Measurements from ENCODE around the gene SERTAD3.
"Not testable (repeated sequence)": the region's sequence is repeated elsewhere in the genome, so short reads cannot be mapped to it uniquely, and the experiment has no call there.

The SERTAD3 gene

DNA sequence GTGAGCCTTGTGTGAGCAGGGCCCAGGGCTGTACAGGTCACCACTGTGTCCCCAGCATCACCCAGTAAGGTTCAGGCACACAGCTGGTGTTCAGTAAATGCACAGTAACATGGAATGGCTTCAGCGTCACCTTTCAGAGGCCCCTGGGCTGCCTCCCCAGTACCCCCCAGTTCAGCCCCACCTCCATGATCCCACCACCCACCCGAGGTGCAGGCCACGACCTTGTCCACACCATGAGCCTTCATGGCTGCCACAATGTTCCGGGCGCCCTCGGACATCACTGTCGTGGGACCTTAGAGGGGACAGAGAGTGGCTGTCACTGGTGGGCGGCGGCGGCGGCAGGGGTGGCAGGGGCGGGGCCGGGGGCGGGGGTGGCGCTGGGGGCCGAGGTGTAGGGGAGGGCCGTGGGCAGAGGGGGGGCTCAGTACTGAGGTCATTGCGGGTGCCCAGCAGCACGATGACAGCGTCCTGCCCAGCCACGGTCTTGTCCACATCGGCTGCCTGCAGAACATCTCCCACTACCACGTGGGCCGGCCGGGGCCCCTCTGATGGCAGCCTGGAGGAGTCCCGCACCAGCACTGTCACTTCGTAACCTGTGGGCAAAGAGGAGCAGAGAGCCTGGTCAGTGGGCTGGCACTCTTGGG, 13.9 kb upstream of the SERTAD3 start:
- no peak for DNase-seq (ENCODE audit: low read depth)

DNA sequence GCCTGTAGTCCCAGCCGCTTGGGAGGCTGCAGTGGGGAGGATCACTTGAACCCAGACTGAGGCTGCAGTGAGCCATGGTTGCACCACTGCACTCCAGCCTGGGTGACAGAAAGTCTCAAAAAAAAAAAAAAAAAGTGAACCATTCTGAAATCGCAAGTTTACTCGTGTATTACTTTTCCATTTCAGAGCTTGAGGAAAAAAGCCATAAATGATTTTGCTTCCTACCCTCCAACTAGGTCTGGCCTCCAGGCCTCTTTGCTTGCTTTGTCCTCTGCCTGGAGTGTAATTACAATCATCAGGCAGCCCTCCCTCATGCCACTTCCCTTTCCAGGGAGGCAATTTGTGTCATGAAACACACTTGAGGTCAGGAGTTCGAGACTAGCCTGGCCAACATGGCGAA, 12.9 kb upstream of the SERTAD3 start:
- no peak for DNase-seq (ENCODE audit: low read depth)

DNA sequence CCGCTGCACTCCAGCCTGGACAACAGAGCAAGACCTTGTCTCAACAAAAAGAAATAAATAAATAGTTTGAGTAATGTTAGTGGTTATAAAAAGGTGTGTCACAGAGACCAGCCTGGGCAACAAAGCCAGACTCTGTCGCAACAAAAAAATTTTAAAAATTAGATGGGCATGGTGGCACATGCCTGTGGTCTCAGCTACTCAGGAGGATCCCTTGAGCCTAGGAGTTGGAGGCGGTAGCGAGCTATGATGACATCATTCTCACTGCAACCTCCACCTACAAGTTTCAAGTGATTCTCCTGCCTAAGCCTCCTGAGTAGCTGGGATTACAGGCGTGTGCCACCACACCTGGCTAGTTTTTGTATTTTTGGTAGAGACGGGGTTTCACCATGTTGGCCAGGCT, 9.8 kb upstream of the SERTAD3 start:
- not testable (repeated sequence) for DNase-seq (ENCODE audit: low read depth)

DNA sequence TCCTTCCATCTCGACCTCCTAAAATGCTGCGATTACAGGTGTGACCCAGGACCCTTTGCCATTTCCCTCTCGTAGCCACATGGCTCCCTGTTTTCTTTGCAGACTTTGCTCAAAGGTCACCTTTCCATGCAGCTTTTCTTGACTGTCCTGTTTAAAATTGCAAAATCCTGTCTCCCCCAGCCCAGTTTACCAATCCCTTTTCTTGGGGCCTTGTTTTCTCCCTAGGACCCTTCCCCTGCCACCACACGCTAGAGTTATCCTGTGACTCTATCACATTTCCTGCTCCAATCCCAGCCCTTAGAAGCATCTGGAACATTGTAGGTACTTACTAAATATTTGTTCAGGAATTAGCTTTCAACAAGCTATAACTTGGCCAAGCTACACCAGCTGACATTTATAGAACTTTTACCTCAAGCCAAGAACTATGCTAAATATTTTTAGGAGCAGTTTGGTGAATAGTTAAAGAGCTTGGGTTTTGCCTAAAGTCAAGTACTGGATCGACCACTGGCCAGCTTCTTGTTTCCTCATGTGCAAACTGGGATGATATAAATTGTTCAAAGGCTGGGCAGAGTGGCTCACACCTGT, 9.1 kb upstream of the SERTAD3 start:
- DNase-seq (ENCODE audit: low read depth), result no peak

GRCh38 chr19:40452016-40452415, 7.9 kb upstream of the SERTAD3 start:
- no peak for DNase-seq (ENCODE audit: low read depth)

DNA sequence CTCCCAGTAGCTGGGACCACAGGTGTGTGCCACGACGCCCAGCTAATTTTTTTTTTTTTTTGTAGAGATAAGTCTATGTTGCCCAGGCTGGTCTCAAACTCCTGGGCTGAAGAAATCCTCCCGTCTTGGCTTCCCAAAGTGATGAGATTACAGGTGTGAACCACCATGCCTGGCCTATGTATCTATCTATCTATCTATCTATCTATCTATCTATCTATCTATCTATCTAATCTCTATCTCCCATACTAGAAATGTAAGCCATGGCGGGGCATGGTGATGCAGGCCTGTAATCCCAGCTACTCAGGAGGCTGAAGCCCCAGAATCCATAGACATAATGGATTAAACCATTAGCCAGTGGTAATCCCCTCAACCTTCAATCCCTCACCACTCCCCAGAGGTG, 6.5 kb upstream of the SERTAD3 start:
- DNase-seq (ENCODE audit: low read depth), result no peak

DNA sequence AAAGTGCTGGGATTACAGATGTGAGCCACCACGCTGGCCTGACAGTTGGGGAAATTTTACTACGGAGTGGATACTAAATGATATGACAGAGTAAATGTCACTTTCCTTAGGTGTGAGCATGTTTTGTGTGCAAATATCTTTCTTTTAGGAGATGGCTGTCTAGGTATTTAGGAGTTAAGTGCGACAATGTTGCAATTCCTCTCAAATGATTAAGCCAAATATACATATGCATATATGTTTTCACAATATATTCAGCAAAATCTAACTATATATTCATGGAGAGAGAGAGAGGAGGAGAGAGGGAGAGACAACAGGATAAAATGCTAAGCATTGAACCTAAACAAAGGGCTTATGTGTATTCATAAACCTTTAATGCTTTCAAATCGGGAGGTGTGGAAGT, 5.4 kb upstream of the SERTAD3 start:
- no peak for DNase-seq (ENCODE audit: low read depth)

DNA sequence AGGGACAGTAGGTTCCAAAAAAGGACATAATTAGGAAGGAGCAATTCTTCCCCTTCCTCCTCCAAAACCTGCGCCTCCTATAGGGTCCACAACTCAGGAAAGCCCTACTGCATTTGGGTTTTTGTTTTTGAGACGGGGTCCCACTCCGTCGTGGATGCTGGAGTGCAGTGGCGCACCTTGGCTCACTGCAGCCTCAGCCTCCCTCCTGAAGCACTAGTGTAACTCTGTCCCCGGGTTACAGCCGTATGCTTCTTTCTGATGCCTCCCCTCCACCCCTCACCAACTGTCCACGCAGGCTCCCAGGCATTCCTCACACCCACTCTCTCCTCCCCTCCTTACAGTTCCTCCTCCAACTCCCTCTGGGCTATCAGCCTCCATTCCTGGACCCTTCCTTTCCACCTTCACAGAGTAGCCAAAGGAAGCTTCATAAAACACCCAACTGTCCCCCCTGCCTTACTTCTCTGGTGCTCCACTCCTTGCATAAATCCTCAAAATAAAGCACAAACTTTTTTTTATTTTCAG, 2.2 kb upstream of the SERTAD3 start:
- DNase-seq (ENCODE audit: low read depth), result no peak

- DNase-seq (ENCODE audit: low read depth), result peak; percentile 34
These were observed 1.7 kb upstream of the SERTAD3 start for GRCh38 chr19:40445780-40446262.

- DNase-seq (ENCODE audit: low read depth), result no peak
These were observed 734 bp upstream of the SERTAD3 start for GRCh38 chr19:40444825-40445312.

DNA sequence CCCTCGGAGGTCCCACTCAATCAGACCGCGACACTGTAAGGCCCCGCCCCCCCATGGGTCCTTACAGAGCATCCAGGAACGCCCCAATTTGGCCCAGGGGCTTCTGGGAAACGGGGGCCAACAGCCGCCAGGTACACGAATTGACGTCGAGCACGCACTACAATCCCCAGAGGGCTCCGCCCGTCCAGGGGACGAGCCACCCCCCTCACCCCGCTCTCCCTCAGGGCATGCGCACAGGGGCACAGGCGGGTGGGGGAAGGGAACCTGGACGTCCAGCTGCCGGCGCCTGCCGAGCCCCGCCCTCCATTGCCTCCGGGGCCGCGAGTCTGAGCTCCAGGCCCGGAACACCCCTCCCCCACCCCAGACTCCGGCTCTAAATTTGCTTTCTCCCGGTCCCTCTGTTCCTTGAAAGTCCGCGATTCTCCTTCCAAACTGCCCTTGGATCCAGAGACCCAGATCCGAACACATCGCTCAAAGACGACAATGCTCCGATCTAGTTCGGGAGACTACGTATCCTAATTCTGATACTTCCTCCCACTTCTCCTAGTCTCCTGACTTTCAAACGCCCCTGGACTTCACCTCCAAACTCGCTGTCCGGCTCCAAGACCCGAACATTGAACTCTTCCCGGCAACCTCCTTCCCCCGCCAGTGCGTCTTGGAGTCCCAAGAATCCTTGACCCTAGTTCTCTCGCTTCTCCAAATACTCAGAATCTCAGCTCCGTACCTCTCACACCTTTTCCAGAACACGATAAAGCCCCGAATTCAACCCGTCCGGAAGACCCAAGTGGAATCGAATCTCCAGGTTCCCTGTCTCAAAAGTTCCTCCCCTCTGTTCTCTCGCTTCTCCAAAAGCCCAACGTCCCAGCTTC, 770 bp downstream of the SERTAD3 start:
- DNase-seq (ENCODE audit: low read depth), result peak; percentile 100

DNA sequence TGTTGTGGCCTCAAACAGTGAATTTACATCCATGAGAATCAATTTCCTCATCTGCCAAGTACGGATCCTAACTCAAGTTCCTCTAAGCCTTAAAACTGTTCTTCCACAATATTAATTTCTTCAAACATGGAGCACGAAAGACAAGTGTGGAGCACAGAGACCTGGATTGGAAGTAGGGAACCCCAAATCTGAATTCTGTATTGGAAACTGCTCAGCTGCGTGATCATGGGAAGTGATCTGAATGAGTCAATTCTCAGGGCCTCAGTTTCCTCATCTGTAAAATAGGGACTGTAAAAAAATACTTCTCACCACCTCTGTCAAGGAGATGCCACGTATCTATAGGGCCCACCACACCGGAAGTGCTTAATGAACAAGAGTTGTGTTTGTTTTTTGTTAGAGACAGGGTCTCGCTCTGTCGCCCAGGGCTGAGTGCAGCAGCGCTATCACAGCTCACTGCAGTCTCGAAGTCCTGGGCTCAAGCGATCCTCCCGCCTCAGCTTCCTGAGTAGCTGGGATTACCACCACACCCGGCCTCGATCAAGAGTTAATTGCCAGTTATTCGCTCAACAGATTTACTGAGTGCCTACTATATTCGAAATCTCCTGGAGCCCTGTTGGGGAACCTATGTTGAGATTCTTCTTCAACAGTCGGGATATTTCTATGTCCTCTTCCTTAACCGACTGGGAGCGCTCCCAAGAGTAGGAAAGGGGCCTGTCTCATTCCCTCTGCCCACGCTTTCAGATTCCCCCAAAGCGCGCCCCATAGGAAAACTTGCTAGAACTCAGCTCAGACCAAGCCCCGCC, 1.6 kb downstream of the SERTAD3 start:
- DNase-seq (ENCODE audit: low read depth), result no peak

GRCh38 chr19:40441719-40442253, 2.3 kb downstream of the SERTAD3 start:
- no peak for DNase-seq (ENCODE audit: low read depth)

DNA sequence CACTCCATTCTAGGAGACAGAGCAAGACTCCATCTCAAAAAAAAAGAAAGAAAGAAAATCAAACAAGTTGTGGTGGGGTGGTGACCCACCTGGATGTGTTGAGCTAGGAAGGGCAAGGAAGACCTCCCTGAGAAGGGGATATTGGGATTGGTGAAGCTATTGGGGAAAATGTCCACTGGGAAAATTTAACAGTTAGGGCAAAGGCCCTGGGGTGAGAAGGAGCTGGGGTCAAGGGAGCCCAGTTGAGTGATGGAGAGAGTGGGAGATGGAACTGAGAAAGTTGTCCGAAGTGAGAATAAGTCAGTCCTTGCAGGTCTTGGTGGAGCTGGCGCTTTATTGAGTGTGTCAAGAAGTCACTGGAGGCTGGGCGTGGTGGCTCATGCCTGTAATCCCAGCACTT, 5.9 kb downstream of the SERTAD3 start:
- DNase-seq (ENCODE audit: low read depth), result no peak

- DNase-seq (ENCODE audit: low read depth), result peak; percentile 93
These were observed 10.5 kb downstream of the SERTAD3 start for GRCh38 chr19:40433391-40434216.

- not testable (repeated sequence) for DNase-seq (ENCODE audit: low read depth)
These were observed 11.4 kb downstream of the SERTAD3 start for GRCh38 chr19:40432760-40433159.

DNA sequence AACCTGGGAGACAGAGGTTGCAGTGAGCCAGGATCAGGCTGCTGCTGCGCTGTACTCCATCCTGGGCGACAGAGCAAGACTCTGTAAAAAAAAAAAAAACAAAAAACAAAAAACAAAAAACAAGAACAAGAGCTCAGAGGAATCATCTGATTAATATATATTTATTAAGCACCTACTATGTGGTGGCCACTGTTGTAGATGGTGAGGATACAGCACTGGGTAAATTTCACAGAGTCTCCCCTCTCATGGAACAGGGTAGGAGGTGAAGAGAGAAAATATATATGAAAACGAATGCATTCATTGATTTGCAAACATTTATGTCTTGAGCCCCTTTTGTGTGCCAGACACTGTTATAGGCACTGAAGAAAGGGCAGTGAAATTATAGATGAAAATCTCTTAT, 12.4 kb downstream of the SERTAD3 start:
- no peak for DNase-seq (ENCODE audit: low read depth)

GRCh38 chr19:40430242-40430641, 13.9 kb downstream of the SERTAD3 start:
- not testable (repeated sequence) for DNase-seq (ENCODE audit: low read depth)

DNA sequence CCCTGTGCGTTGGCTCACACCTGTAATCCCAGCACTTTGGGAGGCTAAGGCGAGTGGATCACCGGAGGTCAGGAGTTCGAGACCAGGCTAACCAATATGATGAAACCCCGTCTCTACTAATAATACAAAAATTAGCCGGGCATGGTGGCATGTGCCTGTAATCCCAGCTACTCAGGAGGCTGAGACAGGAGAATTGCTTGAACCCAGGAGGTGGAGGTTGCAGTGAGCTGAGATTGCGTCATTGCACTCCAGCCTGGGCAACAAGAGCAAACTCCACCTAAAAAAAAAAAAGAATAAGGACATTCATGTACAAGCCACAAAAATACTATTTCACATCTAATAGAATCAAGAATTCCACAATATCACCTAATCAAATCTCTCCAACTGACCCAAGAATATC, 15.9 kb downstream of the SERTAD3 start:
- not testable (repeated sequence) for DNase-seq (ENCODE audit: low read depth)

- DNase-seq (ENCODE audit: low read depth), result peak; percentile 99
These were observed 18.5 kb downstream of the SERTAD3 start, which contains the start of gene SERTAD1 for GRCh38 chr19:40425450-40426287. Gene SERTAD1 (minus strand): TSS chr19:40425992. CDS start chr19:40423546, 2,446 bp downstream.
